HCT116 (cell line): ENCODE measurements around the gene VSIG10. TPM values are rescaled to one million over a fixed set of nuclear protein-coding genes. Genes with fewer than 3 reads are reported as not detected.

ENCODE experiments used
- ATAC-seq: fragments of 200-7000 bp; cut with Tn5 transposase; 2 replicates; pipeline ENCODE4 v1.9.1; 2020; ENCODE audit warnings: mild to moderate bottlenecking, moderate library complexity
- BruUV-seq: library from RNA; stranded (reverse); fragments of 400-500 nt; replicated peaks from 2 replicates; lab custom pipeline; 2021; lab: Mats Ljungman, UMichigan
- CTCF ChIA-PET: fragments of 300-600 bp; sonication (Branson Sonifier 250); formaldehyde crosslinking; loops from one replicate; lab custom pipeline; 2021; ENCODE audit warnings: antibody characterized with exemption; lab: Charles Lee
- POLR2A ChIA-PET: fragments of 300-600, 350-600 bp; sonication (Branson Sonifier 250); formaldehyde crosslinking; loops from one replicate; lab custom pipeline; 2021; ENCODE audit warnings: antibody characterized with exemption; lab: Charles Lee
- RAD21 ChIA-PET, 2 experiments: fragments of 300-600 bp; sonication (Branson Sonifier 250); formaldehyde crosslinking; loops; one replicate each; lab custom pipeline; 2023; ENCODE audit warnings: low total read pairs in 2 of 2; ENCODE audit not compliant: uncharacterized antibody in 2 of 2, unreplicated experiment in 2 of 2, low non-redundant PET in 1 of 2; lab: Charles Lee
- DNase-seq: peaks from one replicate; pipeline ENCODE4 v3.0.0-alpha.2; 2010; ENCODE audit warnings: low read depth, low spot score
- H2AFZ ChIP-seq: fragments of 200-600 bp; shearing (Covaris generic), sonication (generic); 2 replicates; pipeline ENCODE4 v1.6.1; 2017; ENCODE audit warnings: low read depth, mixed run types, mixed read lengths, antibody characterized with exemption, low read length; ENCODE audit not compliant: poor library complexity, severe bottlenecking
- H3K27ac ChIP-seq: 2 replicates; pipeline ENCODE4 v1.5.1; 2012; ENCODE audit warnings: low read depth, low read length
- H3K27me3 ChIP-seq: fragments of 200-600 bp; sonication (generic); 2 replicates; pipeline ENCODE4 v1.6.1; 2016; ENCODE audit warnings: mixed run types, low read length, mixed read lengths; ENCODE audit not compliant: insufficient read depth
- H3K36me3 ChIP-seq, 2 experiments: fragments of 200-500 bp in 1 of 2; fragments of 200-600 bp in 1 of 2; sonication (Bioruptor generic) in 1 of 2; sonication (generic) in 1 of 2; 2 replicates each; pipeline versions ENCODE4 v1.5.1 to v1.6.1; 2014 to 2016; ENCODE audit warnings: low read length in 2 of 2, inconsistent platforms in 1 of 2, mixed read lengths in 1 of 2, mixed run types in 1 of 2; ENCODE audit not compliant: insufficient read depth in 2 of 2, control insufficient read depth in 1 of 2
- H3K4me1 ChIP-seq, 2 experiments: fragments of 200-600 bp in 1 of 2; sonication (generic) in 1 of 2; 2 replicates each; pipeline versions ENCODE4 v1.5.1 to v1.6.1; 2012 to 2017; ENCODE audit warnings: low read length in 2 of 2, inconsistent platforms in 1 of 2, mild to moderate bottlenecking in 1 of 2, mixed read lengths in 1 of 2, mixed run types in 1 of 2, moderate library complexity in 1 of 2; ENCODE audit not compliant: insufficient read depth in 2 of 2, control insufficient read depth in 1 of 2
- H3K4me2 ChIP-seq: fragments of 200-600 bp; sonication (generic); 2 replicates; pipeline ENCODE4 v1.6.1; 2017; ENCODE audit warnings: mixed run types, low read length, mixed read lengths
- H3K4me3 ChIP-seq, 2 experiments: fragments of 200-600 bp in 1 of 2; sonication (generic) in 1 of 2; replicated peaks in 1 of 2; 2 replicates each; pipeline ENCODE4 v1.5.1; 2011 to 2016; ENCODE audit warnings: low read length in 2 of 2, control low read depth in 1 of 2, low read depth in 1 of 2, mild to moderate bottlenecking in 1 of 2, mixed read lengths in 1 of 2, mixed run types in 1 of 2
- H3K79me2 ChIP-seq: fragments of 200-600 bp; sonication (generic); 2 replicates; pipeline ENCODE4 v1.6.1; 2017; ENCODE audit warnings: mild to moderate bottlenecking, mixed run types, low read length, moderate library complexity, mixed read lengths; ENCODE audit not compliant: insufficient read depth
- H3K9ac ChIP-seq: fragments of 200-600 bp; sonication (generic); 2 replicates; pipeline ENCODE4 v1.6.1; 2016; ENCODE audit warnings: low read length, mixed read lengths
- H3K9me2 ChIP-seq: fragments of 200-600 bp; sonication (generic), shearing (Covaris generic); 2 replicates; pipeline ENCODE4 v1.6.1; 2017; ENCODE audit warnings: mixed run types, mild to moderate bottlenecking, moderate library complexity; ENCODE audit not compliant: insufficient read depth
- H3K9me3 ChIP-seq, 2 experiments: fragments of 200-500 bp in 1 of 2; fragments of 200-600 bp in 1 of 2; sonication (Bioruptor generic) in 1 of 2; sonication (generic) in 1 of 2; 2 replicates each; pipeline ENCODE4 v1.6.1; 2014 to 2017; ENCODE audit warnings: low read length in 2 of 2, mixed read lengths in 2 of 2, inconsistent platforms in 1 of 2, low read depth in 1 of 2, mild to moderate bottlenecking in 1 of 2, mixed run types in 1 of 2, moderate library complexity in 1 of 2; ENCODE audit not compliant: control insufficient read depth in 1 of 2, insufficient read depth in 1 of 2
- H4K20me1 ChIP-seq: fragments of 200-600 bp; sonication (generic), shearing (Covaris generic); 2 replicates; pipeline ENCODE4 v1.6.1; 2017; ENCODE audit warnings: mixed run types, mild to moderate bottlenecking, moderate library complexity; ENCODE audit not compliant: insufficient read depth
- CBX3 ChIP-seq: IDR thresholded peaks from 2 replicates; pipeline ENCODE4 v1.6.1; 2012; ENCODE audit warnings: low read depth
- CTCF ChIP-seq, 3 experiments: fragments of 200-600 bp in 1 of 3; sonication (generic) in 1 of 3; IDR thresholded peaks in 2 of 3; conservative IDR thresholded peaks in 1 of 3; 2 replicates each; pipeline ENCODE4 v1.5.1; 2012 to 2017; ENCODE audit warnings: low read depth in 2 of 3, low read length in 2 of 3, antibody characterized with exemption in 1 of 3, borderline replicate concordance in 1 of 3, control low read depth in 1 of 3, mild to moderate bottlenecking in 1 of 3, mixed read lengths in 1 of 3, mixed run types in 1 of 3, moderate library complexity in 1 of 3; ENCODE audit not compliant: insufficient read depth in 1 of 3
- EGR1 ChIP-seq: IDR thresholded peaks from 2 replicates; pipeline ENCODE4 v1.6.1; 2012; ENCODE audit warnings: low read depth
- ELF1 ChIP-seq: IDR thresholded peaks from 2 replicates; pipeline ENCODE4 v1.6.1; 2012; ENCODE audit warnings: low read depth, borderline replicate concordance
- EZH2phosphoT487 ChIP-seq: fragments of 200-600 bp; IDR thresholded peaks from 2 replicates; pipeline ENCODE4 v1.6.1; 2018; ENCODE audit warnings: antibody characterized with exemption, borderline replicate concordance
- JUND ChIP-seq: IDR thresholded peaks from 2 replicates; pipeline ENCODE4 v1.6.1; 2012
- POLR2A ChIP-seq: IDR thresholded peaks from 2 replicates; pipeline ENCODE4 v1.7.0; 2011; ENCODE audit warnings: borderline replicate concordance; ENCODE audit not compliant: insufficient read depth, insufficient read length; ENCODE audit errors: extremely low read depth
- intact Hi-C: fragments of 100-400 bp; cut with micrococcal nuclease; formaldehyde crosslinking; loops from 2 replicates; pipeline ENCODE4 v1.10.0; 2022
- total RNA-seq: library from RNA; stranded (reverse); gene quantifications from one replicate; pipeline ENCODE4 v1.2.1, GENCODE V29; 2021; ENCODE audit not compliant: unreplicated experiment

The VSIG10 gene
- total RNA-seq, 1 experiment from 2014 or later = 42.6 TPM

- H3K4me3 ChIP-seq = no peak overlapping the region
- no peaks in the 10 kb centered on the region for H4K20me1 ChIP-seq
- ChIA-PET CTCF (no interaction called here), RAD21 (no interaction called here), POLR2A (no interaction called here)
- H3K36me3 ChIP-seq = no peaks in the 10 kb centered on the region
- no peak overlapping the region for H3K9ac ChIP-seq
- ATAC-seq = no peak
- H3K27me3 ChIP-seq = no peaks in the 10 kb centered on the region
- no peaks in the 10 kb centered on the region for H3K9me2 ChIP-seq
- no peak for DNase-seq
- no peak overlapping the region for H2AFZ ChIP-seq
- TF ChIP-seq EZH2phosphoT487 (no peak), CBX3 (no peak), JUND (no peak), CTCF (IDR thresholded peaks at IDR 0.05 in 2 of 3, conservative IDR thresholded peaks at IDR 0.05 in 1 of 3; ENCODE audit: borderline replicate concordance in 1 of 3, insufficient read depth in 1 of 3, low read depth in 2 of 3, low read length in 2 of 3) (no peak), EGR1 (no peak), POLR2A (no peak)
- H3K79me2 ChIP-seq = peaks cover 43% of the 10 kb centered on the region
- intact Hi-C loops = no loop called here
- H3K4me1 ChIP-seq = peaks cover 28 to 62% of the 10 kb centered on the region in 2 experiments
- H3K4me2 ChIP-seq = no peak overlapping the region
- no TSS peak for BruUV-seq
- no peak overlapping the region for H3K27ac ChIP-seq
- H3K9me3 ChIP-seq = no peaks in the 10 kb centered on the region
Observed at GRCh38 chr12:118058227-118058626, 45.6 kb downstream of the VSIG10 start.

- ChIA-PET POLR2A (no interaction called here), CTCF (interaction anchor here (0.6 to 1.5 kb wide), 5 partner anchors 22 to 182 kb away, joined by 3 to 4 read pairs (median 3); no protein-coding TSS in a partner anchor), RAD21 (no interaction called here)
- no peak for DNase-seq
- no TSS peak for BruUV-seq
- no peak overlapping the region for H3K9ac ChIP-seq
- no peaks in the 10 kb centered on the region for H3K9me3 ChIP-seq
- H3K4me3 ChIP-seq = no peak overlapping the region
- H3K27me3 ChIP-seq = no peaks in the 10 kb centered on the region
- intact Hi-C loops = no loop called here
- no peaks in the 10 kb centered on the region for H3K9me2 ChIP-seq
- H3K27ac ChIP-seq = peak overlapping the region; percentile 24; the same call in 1 of the 2 replicates
- H4K20me1 ChIP-seq = no peaks in the 10 kb centered on the region
- H3K36me3 ChIP-seq = no peaks in the 10 kb centered on the region
- no peak overlapping the region for H2AFZ ChIP-seq
- peaks cover 39 to 67% of the 10 kb centered on the region in 2 experiments for H3K4me1 ChIP-seq
- TF ChIP-seq EZH2phosphoT487 (no peak), ELF1 (no peak)
- TF ChIP-seq, all 23 proteins: peak for 0
- ATAC-seq = no peak
- Histone ChIP-seq H3K4me2 (no peak overlapping the region), H3K79me2 (peaks cover 47% of the 10 kb centered on the region)
Observed at GRCh38 chr12:118055865-118056773, 47.7 kb downstream of the VSIG10 start.
